Colonic mucosa (tissue), 4 donors: ENCODE measurements around the gene MAGI2. TPM values are rescaled to one million over a fixed set of nuclear protein-coding genes. Genes with fewer than 3 reads are reported as not detected.
"Not testable (repeated sequence)": the region's sequence is repeated elsewhere in the genome, so short reads cannot be mapped to it uniquely, and the experiment has no call there.

ENCODE experiments used
- DNase-seq: peaks from one replicate; pipeline ENCODE4 v3.0.0-alpha.2; 2020
- H3K27ac ChIP-seq: fragments of 200-600 bp; one replicate; pipeline ENCODE4 v1.8.0; 2021
- H3K27me3 ChIP-seq: fragments of 200-600 bp; one replicate; pipeline ENCODE4 v1.8.0; 2021
- H3K36me3 ChIP-seq: fragments of 200-600 bp; one replicate; pipeline ENCODE4 v1.8.0; 2021
- H3K4me1 ChIP-seq: fragments of 200-600 bp; one replicate; pipeline ENCODE4 v1.8.0; 2021; ENCODE audit warnings: mild to moderate bottlenecking
- H3K4me3 ChIP-seq: fragments of 200-600 bp; one replicate; pipeline ENCODE4 v1.8.0; 2021
- H3K9ac ChIP-seq, 2 donors: one replicate each; pipeline ENCODE4 v1.7.0; 2013; ENCODE audit warnings: control low read depth in 2 of 2, low read depth in 2 of 2, low read length in 2 of 2
- H3K9me3 ChIP-seq: fragments of 200-600 bp; one replicate; pipeline ENCODE4 v1.8.0; 2021
- intact Hi-C: fragments of 100-400 bp; cut with DNase I; formaldehyde crosslinking; loops from one replicate; pipeline ENCODE4 v1.14.1; 2022
- total RNA-seq, 2 donors: library from RNA; stranded (reverse); fragmentation: NEBNext Ultra II Directional in 1 of 2; extraction: Animal tissue kit (Norgen Biotek cat#: 25700) in 1 of 2; gene quantifications; one replicate each; pipeline ENCODE4 v1.2.1, GENCODE V29; 2021
- TF ChIP-seq, protein P1 (sequence below): fragments of 200-600 bp; IDR thresholded peaks from one replicate; pipeline ENCODE4 v1.8.0; 2022; ENCODE audit warnings: antibody characterized with exemption, mild to moderate bottlenecking
- donor health status: healthy.
- donor health status: DM: no; HTN: no; CAD: no.
- donor health status: DM: no; HTN: no; CAD: no.

The MAGI2 gene
- total RNA-seq, 2 donors from 2014 or later, result 1.1 to 2.4 TPM

DNA sequence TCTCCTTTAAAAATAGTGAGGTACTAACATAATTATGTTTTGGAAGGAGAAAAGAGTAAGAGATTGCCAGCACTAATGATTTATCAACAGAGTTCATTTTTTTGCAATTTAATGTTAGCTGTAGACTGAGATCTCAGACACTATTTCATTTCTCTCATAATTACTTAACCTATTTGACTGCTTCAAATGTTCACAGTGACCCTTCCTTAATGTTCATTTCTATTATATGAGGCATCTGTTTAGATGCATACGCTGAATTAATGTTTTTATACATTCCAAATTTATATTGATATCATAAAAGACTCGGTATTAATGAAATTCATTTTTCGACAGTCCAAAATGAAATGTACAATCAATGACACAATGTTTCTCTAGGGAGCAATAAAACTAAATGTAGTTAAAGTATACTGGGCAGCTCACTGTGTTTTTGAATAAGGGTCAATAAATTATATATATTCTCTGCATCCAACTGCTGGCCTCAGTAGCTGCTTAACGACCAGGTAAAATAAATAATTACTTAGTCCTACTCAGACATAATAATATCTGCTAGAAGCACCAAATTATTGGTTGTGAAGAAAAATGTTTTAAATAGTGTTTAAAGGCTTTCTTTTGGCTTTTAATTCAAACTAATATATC lies 373.4 kb downstream of the MAGI2 start:
- TF ChIP-seq, protein P1, sequence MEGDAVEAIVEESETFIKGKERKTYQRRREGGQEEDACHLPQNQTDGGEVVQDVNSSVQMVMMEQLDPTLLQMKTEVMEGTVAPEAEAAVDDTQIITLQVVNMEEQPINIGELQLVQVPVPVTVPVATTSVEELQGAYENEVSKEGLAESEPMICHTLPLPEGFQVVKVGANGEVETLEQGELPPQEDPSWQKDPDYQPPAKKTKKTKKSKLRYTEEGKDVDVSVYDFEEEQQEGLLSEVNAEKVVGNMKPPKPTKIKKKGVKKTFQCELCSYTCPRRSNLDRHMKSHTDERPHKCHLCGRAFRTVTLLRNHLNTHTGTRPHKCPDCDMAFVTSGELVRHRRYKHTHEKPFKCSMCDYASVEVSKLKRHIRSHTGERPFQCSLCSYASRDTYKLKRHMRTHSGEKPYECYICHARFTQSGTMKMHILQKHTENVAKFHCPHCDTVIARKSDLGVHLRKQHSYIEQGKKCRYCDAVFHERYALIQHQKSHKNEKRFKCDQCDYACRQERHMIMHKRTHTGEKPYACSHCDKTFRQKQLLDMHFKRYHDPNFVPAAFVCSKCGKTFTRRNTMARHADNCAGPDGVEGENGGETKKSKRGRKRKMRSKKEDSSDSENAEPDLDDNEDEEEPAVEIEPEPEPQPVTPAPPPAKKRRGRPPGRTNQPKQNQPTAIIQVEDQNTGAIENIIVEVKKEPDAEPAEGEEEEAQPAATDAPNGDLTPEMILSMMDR, result no peak
- Histone ChIP-seq H3K4me3 (no peak overlapping the region), H3K27me3 (no peaks in the 10 kb centered on the region), H3K9me3 (no peaks in the 10 kb centered on the region), H3K27ac (no peak overlapping the region), H3K9ac (no peak overlapping the region), H3K4me1 (no peaks in the 10 kb centered on the region), H3K36me3 (no peaks in the 10 kb centered on the region)
- intact Hi-C loops, result no loop called here
- no peak for DNase-seq

DNA sequence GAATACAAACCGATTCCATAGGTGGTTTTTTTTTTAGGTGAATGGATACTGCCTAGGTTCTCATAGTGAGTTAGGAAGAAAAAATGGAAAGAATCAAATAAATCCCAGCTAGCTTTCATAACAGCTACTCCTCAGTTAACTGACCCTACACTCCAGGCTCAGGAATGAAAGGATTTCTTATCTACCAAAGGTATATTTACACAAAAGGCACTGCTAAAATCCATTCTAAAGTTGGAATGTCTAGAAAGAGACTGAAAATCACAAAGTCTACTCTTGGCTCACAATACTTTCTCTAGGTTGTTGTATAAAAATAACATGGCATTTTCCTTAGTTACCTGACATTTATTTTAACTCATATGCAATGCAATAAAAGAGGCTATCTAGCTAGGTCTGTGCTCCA lies 375.2 kb downstream of the MAGI2 start:
- DNase-seq, result no peak
- no peaks in the 10 kb centered on the region for H3K9me3 ChIP-seq
- no peaks in the 10 kb centered on the region for H3K4me1 ChIP-seq
- H3K27me3 ChIP-seq, result no peaks in the 10 kb centered on the region
- TF ChIP-seq, protein P1, result no peak
- H3K9ac ChIP-seq, result no peak overlapping the region
- H3K36me3 ChIP-seq, result no peaks in the 10 kb centered on the region
- H3K4me3 ChIP-seq, result no peak overlapping the region
- intact Hi-C loops, result no loop called here
- no peak overlapping the region for H3K27ac ChIP-seq

DNA sequence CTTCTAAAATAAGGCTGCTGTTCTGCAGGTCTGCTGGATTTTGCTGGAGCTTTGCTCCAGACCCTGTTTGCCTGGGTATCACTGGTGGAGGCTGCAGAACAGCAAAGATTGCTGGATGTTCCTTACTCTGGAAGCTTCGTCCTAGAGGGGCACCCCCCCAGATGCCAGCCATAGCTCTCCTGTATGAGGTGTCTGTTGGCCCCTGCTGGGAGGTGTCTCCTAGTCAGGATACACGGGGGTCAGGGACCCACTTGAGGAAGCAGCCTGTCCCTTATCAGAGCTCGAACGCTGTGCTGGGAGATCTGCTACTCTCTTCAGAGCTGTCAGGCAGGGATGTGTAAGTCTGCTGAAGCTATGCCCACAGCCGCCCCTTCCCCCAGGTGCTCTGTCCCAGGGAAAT lies 382.3 kb downstream of the MAGI2 start:
- H3K27me3 ChIP-seq, H3K9me3 ChIP-seq, H3K9ac ChIP-seq, H3K4me3 ChIP-seq, DNase-seq, H3K36me3 ChIP-seq, H3K4me1 ChIP-seq, H3K27ac ChIP-seq, intact Hi-C loops: not testable (repeated sequence)

DNA sequence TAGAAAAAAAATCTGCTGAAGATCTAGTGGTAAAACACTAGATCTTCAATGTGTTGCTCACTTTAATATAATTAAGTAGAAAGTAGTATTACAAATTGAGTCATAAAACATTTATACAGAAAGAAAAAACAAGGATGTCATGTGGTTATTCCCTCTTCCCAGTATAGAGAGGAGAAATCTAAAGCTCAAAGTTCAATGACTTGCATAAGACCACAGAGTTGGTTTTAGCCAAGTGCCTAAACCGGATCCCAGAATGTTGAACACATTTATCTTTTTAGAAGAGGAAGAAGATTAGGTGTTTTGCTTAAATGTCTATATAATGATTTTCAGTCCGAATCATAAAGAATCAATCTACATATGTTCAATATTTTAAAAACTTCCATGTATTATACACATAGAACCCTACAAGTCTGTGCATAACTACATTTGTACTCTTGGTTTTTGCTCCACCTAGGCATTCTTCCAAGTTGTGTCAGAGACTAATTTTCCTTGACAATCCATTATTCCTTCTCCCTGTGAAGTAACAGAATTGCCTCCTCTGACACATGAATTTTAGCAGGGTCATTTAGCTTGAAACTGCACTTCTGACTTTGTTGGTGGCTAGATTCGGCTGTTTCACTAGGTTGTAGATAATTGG lies 389.2 kb downstream of the MAGI2 start:
- Histone ChIP-seq H3K4me1 (no peaks in the 10 kb centered on the region), H3K36me3 (no peaks in the 10 kb centered on the region), H3K4me3 (no peak overlapping the region), H3K27me3 (no peaks in the 10 kb centered on the region), H3K27ac (no peak overlapping the region), H3K9ac (no peak overlapping the region), H3K9me3 (no peaks in the 10 kb centered on the region)
- TF ChIP-seq, protein P1, result no peak
- no peak for DNase-seq
- intact Hi-C loops, result no loop called here

DNA sequence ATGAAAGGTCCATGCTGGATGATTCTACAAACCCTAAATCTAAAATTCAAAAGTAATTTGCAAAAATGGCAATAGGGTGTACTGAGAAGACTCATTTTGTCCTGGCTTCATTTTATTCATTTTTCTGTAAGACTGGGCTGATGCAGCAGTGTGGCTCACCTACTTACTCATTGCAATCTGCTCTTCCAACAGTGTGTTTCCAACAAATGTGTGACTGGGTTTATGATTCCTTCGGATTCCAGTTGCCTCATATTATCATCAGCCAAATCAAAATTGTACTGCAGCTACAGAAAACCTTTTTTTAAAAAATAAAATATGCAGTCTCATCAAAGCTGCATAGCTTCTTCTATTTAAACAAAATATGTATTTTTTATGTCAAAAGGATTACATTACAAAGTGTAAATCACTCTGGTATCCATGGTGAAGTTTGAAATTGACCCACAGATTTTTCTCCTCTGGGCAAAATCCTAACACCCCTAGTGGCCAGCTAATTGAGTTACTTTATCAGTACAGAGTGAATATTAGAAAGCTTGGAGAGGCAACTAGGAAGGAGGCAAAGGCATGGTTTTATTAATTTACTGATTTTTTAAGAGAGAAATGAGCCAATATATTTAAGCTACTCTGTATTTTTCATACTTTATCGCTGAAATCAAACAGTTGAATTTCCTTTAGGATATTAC lies 390.3 kb downstream of the MAGI2 start:
- intact Hi-C loops, result no loop called here
- no peaks in the 10 kb centered on the region for H3K9me3 ChIP-seq
- no peak overlapping the region for H3K27ac ChIP-seq
- H3K4me1 ChIP-seq, result no peaks in the 10 kb centered on the region
- H3K36me3 ChIP-seq, result no peaks in the 10 kb centered on the region
- H3K9ac ChIP-seq, result no peak overlapping the region
- H3K4me3 ChIP-seq, result no peak overlapping the region
- TF ChIP-seq, protein P1, result no peak
- no peak for DNase-seq
- no peaks in the 10 kb centered on the region for H3K27me3 ChIP-seq

DNA sequence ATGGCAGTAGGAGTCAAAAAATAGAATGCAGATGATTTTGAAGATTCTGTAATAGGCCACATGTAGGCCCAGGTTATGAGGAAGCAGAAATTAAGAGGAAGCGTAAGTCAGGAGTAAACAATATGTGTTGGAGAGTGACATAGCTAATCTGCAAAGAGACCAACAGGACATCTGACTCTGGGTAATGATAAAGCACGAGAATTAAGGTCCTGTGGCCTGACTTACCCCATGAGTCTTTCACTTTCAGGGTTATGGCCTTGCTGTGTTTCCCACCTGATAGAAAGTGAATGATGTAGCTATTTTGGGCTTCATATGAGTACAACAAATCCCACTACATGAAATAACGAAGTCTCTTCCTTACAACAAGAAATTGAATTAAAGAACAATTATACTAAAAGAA lies 393.0 kb downstream of the MAGI2 start:
- TF ChIP-seq, protein P1, result no peak
- Histone ChIP-seq H3K4me3 (no peak overlapping the region), H3K27ac (no peak overlapping the region), H3K9ac (no peak overlapping the region), H3K4me1 (no peaks in the 10 kb centered on the region), H3K36me3 (no peaks in the 10 kb centered on the region), H3K27me3 (no peaks in the 10 kb centered on the region), H3K9me3 (no peaks in the 10 kb centered on the region)
- intact Hi-C loops, result no loop called here
- no peak for DNase-seq
